ENCODE results near the gene WDR72.
"Not testable (repeated sequence)": the region's sequence is repeated elsewhere in the genome, so short reads cannot be mapped to it uniquely, and the experiment has no call there.

Gene WDR72

GRCh38 chr15:53559364-53560277, 199.8 kb downstream of the WDR72 start:
- no peak overlapping the region for H3K4me3 ChIP-seq (ENCODE audit: low read length)

GRCh38 chr15:53558384-53558783, 201.1 kb downstream of the WDR72 start:
- no peak for DNase-seq (ENCODE audit: low read depth)
- H3K4me3 ChIP-seq (ENCODE audit: low read length): no peak overlapping the region
- no peak for TF ChIP-seq CTCF (conservative IDR thresholded peaks at IDR 0.05; ENCODE audit: low read length)

More at GRCh38 chr15:53559364-53560277, 199.8 kb downstream of the WDR72 start:
- DNase-seq (ENCODE audit: low read depth): no peak
- TF ChIP-seq CTCF (conservative IDR thresholded peaks at IDR 0.05; ENCODE audit: low read length): no peak

- no peak overlapping the region for H3K4me3 ChIP-seq (ENCODE audit: low read length)
- TF ChIP-seq CTCF (conservative IDR thresholded peaks at IDR 0.05; ENCODE audit: low read length): no peak
- DNase-seq (ENCODE audit: low read depth): no peak
These were observed 204.2 kb downstream of the WDR72 start for GRCh38 chr15:53555226-53555625.

GRCh38 chr15:53549697-53550305, 209.7 kb downstream of the WDR72 start:
- DNase-seq (ENCODE audit: low read depth): no peak
- no peak overlapping the region for H3K4me3 ChIP-seq (ENCODE audit: low read length)
- TF ChIP-seq CTCF (conservative IDR thresholded peaks at IDR 0.05; ENCODE audit: low read length): no peak

GRCh38 chr15:53548236-53548635, 211.2 kb downstream of the WDR72 start:
- H3K4me3 ChIP-seq (ENCODE audit: low read length): no peak overlapping the region
- no peak for TF ChIP-seq CTCF (conservative IDR thresholded peaks at IDR 0.05; ENCODE audit: low read length)
- DNase-seq (ENCODE audit: low read depth): no peak

- not testable (repeated sequence) for DNase-seq (ENCODE audit: low read depth); H3K4me3 ChIP-seq (ENCODE audit: low read length)
These were observed 218.7 kb downstream of the WDR72 start for GRCh38 chr15:53540626-53541300.

- DNase-seq (ENCODE audit: low read depth): no peak
- H3K4me3 ChIP-seq (ENCODE audit: low read length): no peak overlapping the region
- no peak for TF ChIP-seq CTCF (conservative IDR thresholded peaks at IDR 0.05; ENCODE audit: low read length)
These were observed 219.6 kb downstream of the WDR72 start for GRCh38 chr15:53539878-53540277.

All from AG10803 (cell line).